HG03045 (cell line): Measurements from ENCODE around the gene PLAGL1.
"Not testable (repeated sequence)": the region's sequence is repeated elsewhere in the genome, so short reads cannot be mapped to it uniquely, and the experiment has no call there.

Experiments used
- ATAC-seq: cut with Tn5 transposase; IDR thresholded peaks from one replicate; pipeline ENCODE4 v1.9.1; 2021; ENCODE audit warnings: mild to moderate bottlenecking, moderate library complexity; ENCODE audit not compliant: unreplicated experiment

The PLAGL1 gene

DNA sequence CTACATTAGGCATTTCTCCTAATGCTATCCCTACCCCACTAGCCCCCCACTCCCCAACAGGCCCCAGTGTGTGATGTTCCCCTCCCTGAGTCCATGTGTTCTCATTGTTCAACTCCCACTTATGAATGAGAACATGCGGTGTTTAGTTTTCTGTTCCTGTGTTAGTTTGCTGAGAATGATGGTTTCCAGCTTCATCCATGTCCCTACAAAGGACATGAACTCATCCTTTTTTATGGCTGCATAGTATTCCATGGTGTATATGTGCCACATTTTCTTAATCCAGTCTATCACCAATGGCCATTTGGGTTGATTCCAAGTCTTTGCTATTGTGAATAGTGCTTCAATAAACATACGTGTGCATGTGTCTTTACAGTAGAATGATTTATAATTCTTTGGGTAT is 1.6 kb upstream of the PLAGL1 start:
- ATAC-seq = not testable (repeated sequence)

DNA sequence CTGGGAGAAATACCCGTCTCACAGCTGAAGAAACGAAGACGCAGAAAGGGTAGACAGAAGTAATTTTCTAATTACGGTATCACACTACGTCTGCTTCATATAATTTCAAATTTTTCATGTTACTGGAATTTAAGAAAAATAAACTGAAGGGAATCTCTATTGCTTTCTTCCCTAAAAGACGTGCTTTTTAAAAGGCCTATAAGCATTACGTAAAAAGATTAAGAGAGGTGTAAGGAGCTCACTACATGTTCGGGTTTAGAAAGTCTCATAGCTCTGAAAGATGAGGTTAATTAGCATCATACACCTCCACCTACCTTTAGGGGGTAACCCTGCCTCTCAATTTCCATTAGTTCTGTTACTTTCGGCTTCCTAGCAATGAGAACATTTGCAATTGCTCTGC is 787 bp upstream of the PLAGL1 start:
- ATAC-seq = no peak

DNA sequence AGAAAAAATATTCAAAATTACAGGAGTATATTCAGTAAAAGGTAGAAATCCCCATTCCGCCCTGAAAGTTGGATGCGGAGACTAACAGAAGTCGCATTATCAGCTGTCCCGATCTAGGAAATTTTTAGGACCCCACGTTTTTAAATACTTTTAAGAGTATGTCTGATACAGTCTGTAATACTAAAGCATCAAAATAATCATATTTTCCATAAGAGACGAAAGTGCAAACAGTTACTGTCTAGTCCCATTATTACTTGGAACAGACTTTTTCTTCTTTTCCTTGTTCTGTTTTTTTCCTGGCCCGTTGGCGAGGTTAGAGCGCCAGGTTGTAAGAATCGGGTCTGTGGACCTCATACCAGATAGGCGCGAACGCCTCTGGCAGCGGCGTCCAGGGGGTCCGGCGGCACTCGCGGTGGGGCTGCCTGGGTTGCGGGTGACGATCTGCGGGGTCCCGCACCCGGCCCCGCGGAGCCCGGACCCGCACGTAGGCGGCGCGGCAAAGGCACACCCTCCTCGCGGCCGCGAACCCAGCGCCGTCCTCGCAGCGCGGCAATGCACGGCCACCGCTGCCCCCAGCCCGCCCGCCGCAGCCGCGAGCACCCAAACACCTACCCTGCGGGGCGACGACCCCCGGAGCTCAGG is 460 bp downstream of the PLAGL1 start:
- ATAC-seq = peak; percentile 27

DNA sequence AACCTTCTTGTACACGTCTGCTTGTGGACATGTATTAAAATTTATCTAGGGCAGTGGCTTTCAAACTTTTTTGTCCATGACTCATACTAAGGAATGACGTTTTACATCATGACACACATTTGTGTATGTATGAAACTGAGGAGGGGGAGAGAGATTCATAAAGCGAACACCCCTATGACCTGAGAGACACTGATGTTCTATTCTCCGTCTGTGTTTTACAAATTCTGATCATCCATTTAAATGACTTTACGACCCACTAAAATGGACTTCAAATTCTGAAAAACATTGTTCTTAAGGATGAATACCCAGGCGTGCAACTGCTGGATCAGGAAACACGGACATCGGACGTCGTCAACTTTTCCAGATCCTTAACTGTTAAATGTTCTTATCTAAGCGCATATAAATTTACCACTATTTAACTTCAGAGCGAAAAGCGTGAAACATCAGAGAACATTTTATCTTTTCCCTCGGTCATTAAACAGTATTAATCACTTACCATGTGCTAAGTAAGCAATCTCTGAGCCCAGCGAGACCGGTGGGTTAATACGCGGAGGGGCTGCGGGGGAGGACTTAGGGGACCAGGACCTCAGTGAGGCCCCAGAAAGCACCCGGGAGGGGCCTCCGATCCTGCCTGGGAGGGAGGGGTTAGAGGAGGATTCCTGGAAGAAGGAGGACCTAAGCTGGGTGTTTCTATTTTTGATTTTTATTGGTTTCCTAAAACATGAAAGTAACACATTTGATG is 1.2 kb downstream of the PLAGL1 start:
- no peak for ATAC-seq

DNA sequence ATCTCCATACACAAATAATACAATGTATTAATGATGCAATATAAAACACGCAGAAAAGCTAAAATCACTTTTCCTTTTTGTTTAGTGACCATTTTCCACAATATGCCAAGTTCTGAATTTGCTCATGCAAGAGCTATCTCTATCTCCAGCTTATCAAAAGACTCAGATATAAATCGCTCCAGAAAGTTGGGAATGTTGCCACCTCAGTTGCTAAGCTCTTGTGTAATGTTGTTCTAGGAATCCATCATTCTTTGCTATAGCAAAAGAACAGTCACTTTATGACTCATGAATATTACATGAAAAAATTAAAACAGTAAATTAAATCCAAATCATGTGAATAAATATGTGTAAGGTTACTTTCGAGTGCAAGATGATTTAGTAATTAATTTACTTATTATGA is 8.7 kb downstream of the PLAGL1 start:
- ATAC-seq = no peak

DNA sequence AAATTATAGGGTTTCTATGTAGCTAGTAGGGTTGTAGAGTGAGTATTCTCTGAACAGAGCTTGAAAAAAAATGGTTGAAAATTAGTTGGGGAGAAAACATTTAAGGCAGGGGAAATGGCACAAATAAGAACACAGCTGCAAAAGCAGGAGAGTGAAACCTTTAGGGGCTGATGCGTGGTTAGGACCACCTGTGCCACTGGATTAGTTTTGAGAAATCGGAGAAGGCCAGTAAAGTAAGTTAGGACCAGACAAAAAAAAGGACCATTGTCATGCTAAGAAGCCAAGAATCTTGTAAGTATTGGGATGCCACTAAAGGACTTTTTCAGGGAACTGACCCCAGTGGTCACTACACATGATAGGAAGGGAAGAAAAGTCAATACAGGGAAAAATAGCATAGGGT is 9.4 kb downstream of the PLAGL1 start:
- ATAC-seq = no peak

DNA sequence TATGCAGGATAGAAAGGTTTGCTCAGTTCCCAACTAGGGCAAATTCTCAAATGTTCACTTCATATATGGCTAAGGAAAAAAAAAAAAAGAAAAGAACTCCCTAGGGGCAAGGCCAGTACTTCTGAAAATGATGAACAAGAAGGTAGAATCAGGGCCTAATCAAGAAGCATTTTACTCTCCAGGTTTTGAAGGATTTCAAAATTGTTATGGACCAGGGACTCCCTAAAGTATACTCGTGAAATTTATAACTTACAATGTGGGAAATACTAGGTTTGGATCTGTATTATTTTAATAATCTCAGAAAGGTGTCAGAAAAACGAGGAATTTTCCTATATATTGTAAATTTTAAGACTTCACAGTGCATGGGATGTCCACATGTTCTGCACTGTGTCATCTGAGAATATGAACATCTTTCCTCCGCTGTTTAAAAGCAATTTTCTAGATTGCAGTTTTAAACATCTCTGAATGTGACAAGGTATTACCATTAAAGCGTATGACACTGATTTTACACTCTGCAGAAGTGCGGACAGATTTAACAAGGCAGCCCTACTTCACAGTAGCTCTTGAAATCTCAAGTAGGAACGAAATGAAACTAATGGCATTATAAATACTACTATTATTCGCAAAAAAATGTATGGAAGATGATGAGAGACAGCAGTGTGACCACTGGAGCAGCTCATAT is 14.0 kb downstream of the PLAGL1 start:
- ATAC-seq = no peak

DNA sequence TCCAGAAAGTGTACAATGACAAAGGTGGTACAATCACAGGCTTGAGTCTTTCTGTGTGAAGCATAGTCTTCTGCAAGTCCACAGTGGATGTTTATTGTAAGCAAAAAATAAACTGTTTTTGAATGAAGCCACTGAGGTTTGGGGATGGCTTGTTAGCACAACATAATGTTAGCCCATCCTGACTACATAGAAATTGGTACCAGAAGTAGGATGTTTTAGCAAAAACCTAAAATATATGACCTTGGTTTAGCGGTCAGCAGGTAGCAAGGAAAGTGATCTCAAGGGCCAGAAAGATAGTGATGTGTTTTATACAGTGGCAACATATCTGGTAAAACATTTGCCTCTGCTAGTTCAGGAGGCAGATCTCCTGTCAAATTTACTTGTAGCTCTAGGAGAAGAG is 15.8 kb downstream of the PLAGL1 start:
- no peak for ATAC-seq

DNA sequence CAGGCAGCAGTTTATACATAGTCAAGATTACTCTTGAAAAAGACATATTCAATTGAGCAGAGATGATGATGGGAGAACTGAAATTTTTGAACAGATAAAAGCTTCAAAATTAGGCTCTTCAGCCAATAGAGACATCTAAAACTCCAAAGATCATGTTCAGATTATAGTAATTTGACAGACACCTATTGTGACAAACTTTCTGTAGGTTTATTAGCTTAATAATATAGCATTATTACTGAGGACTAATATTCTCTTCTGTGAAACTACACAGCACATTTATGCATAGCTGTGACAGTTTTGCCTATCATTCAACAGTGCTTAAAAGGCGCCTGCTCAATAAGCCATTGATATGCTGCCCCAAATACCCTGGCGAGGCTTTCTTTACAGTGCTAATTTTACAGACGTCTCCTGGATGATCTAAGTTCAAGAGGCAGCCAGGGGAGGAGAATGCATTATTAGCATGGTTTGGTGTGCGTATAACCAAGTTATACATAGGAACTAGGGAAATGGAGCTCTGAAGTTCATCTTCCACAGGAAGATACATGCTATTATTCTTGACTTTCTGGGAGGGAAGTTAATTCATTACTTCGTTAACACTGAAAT is 21.5 kb downstream of the PLAGL1 start:
- ATAC-seq = no peak

DNA sequence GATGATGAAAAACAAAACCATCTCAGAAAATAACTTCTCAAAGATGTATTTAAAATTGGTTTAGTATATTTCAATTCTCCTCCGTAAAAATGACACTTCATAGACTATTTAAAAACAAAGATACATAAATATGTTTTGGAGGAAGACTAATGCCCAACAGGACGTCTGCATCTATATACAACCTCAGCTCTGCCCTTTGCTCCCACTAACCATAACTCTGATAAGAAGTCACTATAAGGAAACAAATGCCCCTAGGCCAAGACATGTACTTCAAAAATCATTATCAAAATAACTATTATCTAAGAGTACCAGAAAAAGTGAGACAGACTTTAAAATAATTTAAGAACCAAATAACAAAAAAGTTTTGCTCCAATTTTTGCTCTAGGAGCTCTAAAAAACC is 23.4 kb downstream of the PLAGL1 start:
- no peak for ATAC-seq

DNA sequence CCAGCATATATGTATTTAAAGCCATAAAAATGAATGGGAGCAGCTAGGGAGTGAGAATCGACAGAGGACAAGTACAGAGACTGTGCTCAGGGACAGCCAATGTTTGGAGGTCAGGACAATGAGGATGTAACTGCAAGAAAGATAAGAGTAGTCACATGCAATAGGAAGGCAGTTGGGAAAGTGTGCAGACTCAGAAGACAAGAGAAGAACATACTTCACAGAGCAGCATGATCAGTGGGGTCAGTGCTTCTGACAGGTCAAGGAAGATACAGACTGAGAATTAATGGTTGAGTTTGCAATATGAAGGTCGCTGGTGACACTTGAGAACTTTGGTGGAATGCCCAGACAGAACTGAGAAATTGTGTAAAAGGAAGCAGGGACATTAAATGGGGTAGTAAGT is 25.1 kb downstream of the PLAGL1 start:
- ATAC-seq = no peak

DNA sequence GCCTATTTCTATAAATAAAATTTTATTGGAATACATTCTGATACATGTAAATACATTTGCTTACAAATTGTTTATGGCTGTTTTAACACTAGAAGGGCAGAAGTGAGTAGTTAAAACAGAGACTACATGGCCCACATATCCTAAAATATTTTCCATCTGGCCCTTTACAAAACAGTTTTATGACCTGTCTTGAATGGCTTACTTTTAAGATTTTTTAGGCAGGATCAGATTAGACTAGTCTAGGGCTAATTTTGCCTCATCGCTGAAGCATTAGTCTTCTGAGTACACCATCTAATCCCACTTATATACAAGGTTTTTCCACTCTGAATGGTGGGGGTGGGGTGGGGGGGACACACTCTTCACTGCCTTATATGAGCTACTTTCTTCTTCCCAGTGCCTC is 27.1 kb downstream of the PLAGL1 start:
- no peak for ATAC-seq

DNA sequence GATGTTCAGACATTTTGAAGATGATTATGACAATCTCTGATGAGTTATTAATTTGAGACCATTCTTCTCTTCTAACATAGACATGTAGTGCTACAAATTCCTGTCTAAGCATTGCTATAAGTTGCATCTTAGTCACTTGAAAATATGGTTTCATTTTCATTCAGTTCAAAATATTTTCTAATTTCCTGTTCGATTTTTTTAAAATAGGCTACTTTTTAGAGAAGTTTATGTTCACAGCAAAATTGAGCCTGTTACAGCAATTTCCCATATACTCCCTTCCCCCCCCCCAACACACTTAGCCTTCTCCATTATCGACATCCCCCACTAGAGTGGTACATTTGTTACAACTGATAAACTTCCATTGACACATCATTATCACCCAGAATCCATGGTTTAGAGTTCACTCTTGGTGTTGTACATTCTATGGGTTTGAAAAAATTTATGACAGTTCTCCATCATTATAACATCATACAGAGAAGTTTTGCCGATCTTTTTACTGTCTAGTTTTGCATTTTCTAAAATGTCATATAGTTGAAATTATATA is 31.2 kb downstream of the PLAGL1 start:
- no peak for ATAC-seq

DNA sequence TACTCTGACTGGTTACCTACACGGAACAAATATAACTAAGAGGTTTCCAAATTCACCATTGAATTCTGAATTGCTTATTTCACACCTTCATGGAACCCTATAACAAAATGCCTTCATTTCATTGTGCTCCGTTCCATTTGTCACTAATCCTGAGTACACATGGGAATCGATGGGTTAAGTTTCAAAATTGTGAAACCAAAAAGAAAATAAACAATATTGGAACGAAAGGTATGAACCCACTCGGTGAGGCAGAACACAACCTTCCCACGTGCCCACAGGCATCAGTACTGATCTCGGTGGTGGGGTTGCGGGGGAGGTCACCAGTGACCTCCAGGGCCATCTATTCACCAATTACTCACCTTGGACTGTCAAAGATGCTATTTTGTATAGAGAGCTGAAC is 34.0 kb downstream of the PLAGL1 start:
- ATAC-seq = no peak

DNA sequence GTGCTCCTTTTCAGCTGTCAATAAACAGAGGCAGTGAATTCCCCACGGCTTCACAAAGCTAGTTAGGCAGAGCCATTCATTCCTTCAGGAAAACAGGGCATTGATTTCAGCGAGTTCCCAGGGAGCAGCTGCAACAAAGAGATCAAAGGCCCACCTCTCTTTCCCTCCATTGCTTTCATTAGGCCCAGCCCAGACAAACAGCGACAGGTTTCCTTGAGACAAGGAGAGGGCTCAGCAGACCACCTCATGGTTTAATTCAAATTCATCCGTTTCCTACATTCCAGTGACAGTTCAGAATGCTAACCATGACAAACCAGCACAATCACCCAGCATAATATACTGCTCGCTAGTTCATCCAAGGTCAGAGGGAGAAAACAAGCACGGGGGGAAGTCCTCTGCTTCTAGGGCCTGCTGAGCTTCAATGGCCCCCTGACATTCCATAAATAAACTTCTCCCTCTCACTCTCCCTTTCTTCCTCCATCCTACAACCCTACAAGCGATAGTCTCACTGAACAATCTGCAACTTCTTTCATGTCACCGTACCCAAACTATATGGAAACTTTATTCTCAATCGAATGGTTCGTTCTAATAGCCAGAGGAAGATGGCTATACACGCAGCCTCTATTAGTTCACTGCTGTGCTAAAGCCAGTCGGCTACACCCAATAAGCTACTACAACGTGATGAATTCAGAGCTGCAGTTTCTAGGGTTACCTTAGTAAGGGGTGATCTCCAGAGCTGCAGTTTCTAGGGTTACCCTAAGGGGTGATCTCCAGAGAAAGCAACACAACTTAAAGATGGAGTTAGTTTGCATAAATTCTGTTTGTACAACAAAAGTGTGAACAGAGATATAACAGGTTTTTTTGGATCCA is 34.7 kb downstream of the PLAGL1 start:
- no peak for ATAC-seq

DNA sequence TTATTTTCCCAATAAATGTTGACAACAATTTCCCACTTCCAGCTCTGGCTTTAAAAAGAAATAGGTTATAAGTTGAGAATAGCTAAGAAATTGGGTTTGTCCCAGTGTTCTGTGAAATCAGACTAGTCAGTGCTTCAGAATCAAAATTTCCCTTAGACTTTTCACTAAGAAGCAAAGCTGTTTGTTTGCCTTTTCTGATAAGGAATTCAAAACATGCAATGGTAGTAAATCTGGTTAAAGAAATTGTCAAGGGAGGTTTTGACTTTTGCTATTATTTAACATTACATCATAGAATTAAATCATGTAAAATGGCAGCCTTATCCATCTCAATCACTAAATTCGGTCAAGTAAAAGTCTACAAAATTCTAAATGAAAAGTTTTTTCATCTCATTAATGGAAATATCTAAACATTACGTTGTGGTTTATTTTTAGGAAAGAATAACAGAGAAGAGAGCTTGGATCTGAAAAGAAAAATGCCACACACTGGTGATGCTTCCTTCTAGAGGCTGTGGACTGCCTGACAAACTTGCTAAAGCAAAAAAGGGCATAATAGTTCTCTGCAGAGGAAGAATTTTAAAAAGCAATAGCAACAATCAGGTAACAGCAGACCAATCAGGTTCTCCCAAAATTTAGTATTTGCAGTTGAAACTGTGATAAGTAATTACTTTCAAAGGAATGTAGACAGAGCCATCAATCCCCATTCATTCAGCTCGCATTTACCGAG is 36.4 kb downstream of the PLAGL1 start:
- ATAC-seq = no peak

DNA sequence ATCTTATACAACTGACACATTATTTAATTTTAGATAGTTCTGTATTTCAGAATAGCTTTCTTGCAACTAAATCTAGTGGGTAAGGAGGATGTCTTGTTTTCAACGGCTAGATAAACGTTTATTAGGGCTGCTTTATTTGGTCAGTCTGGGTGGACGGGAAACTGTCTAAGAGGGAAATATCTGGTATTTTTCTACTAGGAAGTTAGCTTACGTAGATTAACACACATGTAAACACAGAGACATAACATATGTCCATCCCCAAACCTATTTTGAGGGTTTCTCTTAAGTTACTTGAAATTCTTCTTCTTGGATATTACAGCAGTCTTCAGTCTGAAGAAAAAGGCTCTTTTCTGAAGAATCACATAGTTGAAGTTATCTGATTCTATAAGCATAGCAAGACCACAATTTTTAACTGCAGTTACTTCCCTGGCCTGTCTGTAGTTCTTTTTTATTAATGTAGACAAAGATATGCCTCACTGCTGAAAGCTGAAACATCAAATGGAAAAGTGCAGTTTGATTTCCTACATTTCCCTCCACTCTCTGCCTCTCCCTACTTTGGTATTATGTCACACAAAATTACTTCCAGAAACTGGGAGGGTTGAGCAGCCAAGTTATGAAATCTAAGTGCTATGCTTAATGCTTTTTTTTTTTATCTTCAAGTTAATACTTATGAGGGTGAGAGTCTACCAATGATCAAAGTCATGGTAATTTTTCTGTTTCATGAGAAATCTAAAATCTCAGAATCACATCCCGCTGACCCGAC is 37.4 kb downstream of the PLAGL1 start:
- ATAC-seq = no peak

DNA sequence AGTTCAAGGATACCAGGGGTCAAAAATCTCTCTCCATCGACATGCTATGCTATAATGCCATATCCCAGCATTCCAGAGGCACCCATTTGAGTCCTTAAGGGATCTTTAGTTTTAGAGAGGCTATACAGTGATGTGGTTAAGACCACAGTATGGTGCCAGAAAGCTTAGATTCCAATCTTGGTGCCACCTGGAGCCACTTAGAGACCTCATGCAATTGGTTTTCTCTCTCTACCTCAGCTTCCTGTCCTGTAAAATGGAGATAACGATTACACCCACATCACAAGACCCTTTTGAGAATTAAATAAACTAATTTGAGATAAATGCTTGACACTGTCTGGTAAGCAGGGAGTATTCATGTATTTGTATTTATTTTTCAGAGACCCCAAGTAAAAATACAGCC is 39.0 kb downstream of the PLAGL1 start:
- ATAC-seq = no peak

DNA sequence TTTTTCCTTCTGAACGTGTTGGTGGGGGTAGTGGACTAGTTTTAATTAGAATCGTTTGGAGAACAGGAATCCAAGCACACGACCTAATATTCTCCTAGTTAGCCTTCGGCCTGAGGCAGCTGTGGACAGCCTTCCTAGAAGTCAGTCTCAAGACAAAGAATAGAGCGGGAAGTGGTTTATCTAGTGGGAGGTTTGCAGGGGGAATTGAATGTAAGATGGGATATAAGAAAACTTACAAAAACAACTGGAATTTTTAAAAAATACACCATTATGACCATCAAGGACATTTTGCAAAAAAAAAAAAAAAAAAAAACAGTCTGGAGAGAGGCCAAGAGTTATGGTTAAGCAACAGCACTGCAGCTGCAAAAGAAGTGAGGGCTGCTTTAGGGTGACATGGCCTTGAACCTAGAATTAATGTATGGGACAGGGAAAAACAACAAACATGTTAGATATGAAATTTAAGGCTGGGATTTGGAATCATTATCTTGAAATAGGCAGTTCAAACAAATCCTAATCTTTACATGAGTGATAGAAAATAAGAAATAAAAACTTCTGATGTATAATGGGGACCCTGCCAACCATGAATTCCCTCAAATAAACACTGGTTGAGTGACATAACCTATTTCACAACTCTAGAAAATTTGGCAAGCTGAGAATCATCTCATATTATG is 40.2 kb downstream of the PLAGL1 start:
- no peak for ATAC-seq
